ENCODE results near the gene SACM1L.

- TF ChIP-seq, protein P1, sequence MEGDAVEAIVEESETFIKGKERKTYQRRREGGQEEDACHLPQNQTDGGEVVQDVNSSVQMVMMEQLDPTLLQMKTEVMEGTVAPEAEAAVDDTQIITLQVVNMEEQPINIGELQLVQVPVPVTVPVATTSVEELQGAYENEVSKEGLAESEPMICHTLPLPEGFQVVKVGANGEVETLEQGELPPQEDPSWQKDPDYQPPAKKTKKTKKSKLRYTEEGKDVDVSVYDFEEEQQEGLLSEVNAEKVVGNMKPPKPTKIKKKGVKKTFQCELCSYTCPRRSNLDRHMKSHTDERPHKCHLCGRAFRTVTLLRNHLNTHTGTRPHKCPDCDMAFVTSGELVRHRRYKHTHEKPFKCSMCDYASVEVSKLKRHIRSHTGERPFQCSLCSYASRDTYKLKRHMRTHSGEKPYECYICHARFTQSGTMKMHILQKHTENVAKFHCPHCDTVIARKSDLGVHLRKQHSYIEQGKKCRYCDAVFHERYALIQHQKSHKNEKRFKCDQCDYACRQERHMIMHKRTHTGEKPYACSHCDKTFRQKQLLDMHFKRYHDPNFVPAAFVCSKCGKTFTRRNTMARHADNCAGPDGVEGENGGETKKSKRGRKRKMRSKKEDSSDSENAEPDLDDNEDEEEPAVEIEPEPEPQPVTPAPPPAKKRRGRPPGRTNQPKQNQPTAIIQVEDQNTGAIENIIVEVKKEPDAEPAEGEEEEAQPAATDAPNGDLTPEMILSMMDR (IDR thresholded peaks at IDR 0.05) = no peak
- no peak for TF ChIP-seq POLR2A (IDR thresholded peaks at IDR 0.05)
Observed at GRCh38 chr3:45677033-45677446, 12.2 kb upstream of the SACM1L start.
